Pancreas (tissue), 10 donors: Measurements from ENCODE around the gene CA9. TPM values are rescaled to one million over a fixed set of nuclear protein-coding genes. Genes with fewer than 3 reads are reported as not detected.

Experiments
- ATAC-seq, 4 donors: fragments of 200-7000 bp; cut with Tn5 transposase; one replicate each; pipeline versions ENCODE4 v1.8.0 to v1.9.1; 2020; ENCODE audit warnings: mild to moderate bottlenecking in 4 of 4, moderate library complexity in 4 of 4
- DNase-seq, 6 donors: peaks; one replicate each; pipeline ENCODE4 v3.0.0-alpha.2; 2020
- FAIRE-seq: peaks from 2 replicates; lab custom pipeline; 2012; peaks lifted over from hg19 to GRCh38; lab: Jason Lieb, UNC
- H3K27ac ChIP-seq, 4 donors: fragments of 200-600 bp; sonication (generic); 1 replicate in 3 of 4; 2 replicates in 1 of 4; pipeline versions ENCODE4 v1.5.0 to v1.8.0; 2020
- H3K27me3 ChIP-seq, 4 donors: fragments of 200-600 bp; one replicate each; pipeline ENCODE4 v1.8.0; 2021
- H3K36me3 ChIP-seq, 3 donors: fragments of 200-600 bp; sonication (generic) in 1 of 3; one replicate each; pipeline versions ENCODE4 v1.5.0 to v1.8.0; 2020 to 2021
- H3K4me1 ChIP-seq, 3 donors: fragments of 200-600 bp; one replicate each; pipeline ENCODE4 v1.8.0; 2021
- H3K4me3 ChIP-seq, 4 donors: fragments of 200-600 bp; sonication (generic) in 2 of 4; one replicate each; pipeline versions ENCODE4 v1.5.0 to v1.8.0; 2020 to 2021
- H3K9me3 ChIP-seq, 4 donors: fragments of 200-600 bp; one replicate each; pipeline ENCODE4 v1.8.0; 2021
- whole genome bisulfite sequencing, 2 donors: extraction: QIAGEN DNeasy Blood & Tissue Kit; methylation state at CpG; one replicate each; pipeline ENCODE4 v1.1.7; 2013; 5-methylcytosine and 5-hydroxymethylcytosine counted together
- intact Hi-C, 3 donors: fragments of 100-400 bp; cut with DNase I; formaldehyde crosslinking; loops; one replicate each; pipeline versions ENCODE4 v1.11.1 to v1.14.2; 2022
- polyA plus RNA-seq, 2 donors: library from polyadenylated mRNA; stranded (reverse); fragments of 200-250 nt; gene quantifications; one replicate each; pipeline ENCODE4 v1.2.3, GENCODE V29; 2013
- total RNA-seq, 6 donors: library from RNA; stranded (reverse); fragmentation: NEBNext Ultra II Directional in 4 of 6; extraction: Animal tissue kit (Norgen Biotek cat#: 25700) in 4 of 6; gene quantifications; one replicate each; pipeline versions ENCODE4 v1.2.1 to v1.2.4, GENCODE V29; 2021 to 2023
- TF ChIP-seq, protein P1 (sequence below), 4 donors: fragments of 200-600 bp; sonication (generic) in 3 of 4; IDR thresholded peaks; one replicate each; pipeline versions ENCODE4 v1.5.0 to v1.8.0; 2021; ENCODE audit warnings: antibody characterized with exemption in 4 of 4
- donor health status: healthy with polysubstance abuse.
- donor health status: DM: no; HTN: no; CAD: no; lungs with moderate emphysema.
- donor health status: DM: no; HTN: no; CAD: no.
- donor health status: control.
- donor health status: control.
- donor health status: Bipolar disorder and iron deficiency.
- donor health status: DM: yes; HTN: yes; CAD: no.
- donor health status: DM: no; HTN: no; CAD: no.
- donor health status: DM: no; HTN: no; CAD: no.
- donor health status: DM: yes; HTN: yes; CAD: no.

CA9 gene
- total and polyA plus RNA-seq, 8 donors = 1.2 to 75.6 (median 7.9) TPM

DNA sequence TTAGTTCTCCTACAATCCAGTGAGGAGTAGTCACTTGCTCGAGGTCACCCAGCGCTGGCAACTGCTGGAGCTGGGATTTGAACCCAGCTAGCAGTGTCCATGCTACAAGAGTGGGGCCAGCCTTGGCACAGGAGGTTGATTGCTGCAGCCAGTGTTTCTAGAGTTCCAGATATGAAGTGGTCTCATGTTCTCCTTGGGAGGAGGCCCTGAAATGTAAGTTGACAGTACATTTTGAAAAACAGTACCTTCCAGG, 14.8 kb upstream of the CA9 start:
- Histone ChIP-seq H3K9me3 (no peaks in the 10 kb centered on the region), H3K4me3 (peak overlapping the region; percentile 76 to 97 (median 90)), H3K27ac (peak overlapping the region; percentile 94 to 100 (median 100)), H3K4me1 (peaks cover 21 to 29% (median 29%) of the 10 kb centered on the region in 3 donors), H3K27me3 (no peaks in the 10 kb centered on the region), H3K36me3 (no peaks in the 10 kb centered on the region)
- FAIRE-seq (no peak), DNase-seq (peak in 1 of 6 donors; percentile 57), ATAC-seq (peak; percentile 1 to 4 (median 2))
- 0 to 1% methylated on average over 2 of the region's 2 CpGs for WGBS, 2 donors
- TF ChIP-seq, protein P1, sequence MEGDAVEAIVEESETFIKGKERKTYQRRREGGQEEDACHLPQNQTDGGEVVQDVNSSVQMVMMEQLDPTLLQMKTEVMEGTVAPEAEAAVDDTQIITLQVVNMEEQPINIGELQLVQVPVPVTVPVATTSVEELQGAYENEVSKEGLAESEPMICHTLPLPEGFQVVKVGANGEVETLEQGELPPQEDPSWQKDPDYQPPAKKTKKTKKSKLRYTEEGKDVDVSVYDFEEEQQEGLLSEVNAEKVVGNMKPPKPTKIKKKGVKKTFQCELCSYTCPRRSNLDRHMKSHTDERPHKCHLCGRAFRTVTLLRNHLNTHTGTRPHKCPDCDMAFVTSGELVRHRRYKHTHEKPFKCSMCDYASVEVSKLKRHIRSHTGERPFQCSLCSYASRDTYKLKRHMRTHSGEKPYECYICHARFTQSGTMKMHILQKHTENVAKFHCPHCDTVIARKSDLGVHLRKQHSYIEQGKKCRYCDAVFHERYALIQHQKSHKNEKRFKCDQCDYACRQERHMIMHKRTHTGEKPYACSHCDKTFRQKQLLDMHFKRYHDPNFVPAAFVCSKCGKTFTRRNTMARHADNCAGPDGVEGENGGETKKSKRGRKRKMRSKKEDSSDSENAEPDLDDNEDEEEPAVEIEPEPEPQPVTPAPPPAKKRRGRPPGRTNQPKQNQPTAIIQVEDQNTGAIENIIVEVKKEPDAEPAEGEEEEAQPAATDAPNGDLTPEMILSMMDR (IDR thresholded peaks at IDR 0.05) = no peak
- intact Hi-C loops = no loop called here

DNA sequence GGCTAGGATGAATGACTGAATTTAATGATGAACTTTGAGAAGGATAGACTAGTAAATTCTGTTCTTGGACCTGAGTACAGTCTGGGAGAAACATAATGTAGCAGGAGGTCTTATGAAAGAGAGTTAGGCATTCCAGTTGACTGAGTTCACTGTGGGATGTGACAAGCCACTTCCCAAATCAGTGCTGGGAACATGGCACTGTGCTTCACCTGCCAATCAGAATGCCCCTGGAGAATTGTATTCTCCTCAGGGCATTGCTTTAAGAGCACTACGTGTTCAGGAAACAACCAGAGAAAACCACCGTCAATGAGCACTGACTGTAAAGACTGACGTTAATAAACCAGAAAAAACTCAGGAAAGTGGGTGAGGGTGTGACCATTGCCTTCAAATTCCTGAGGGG, 14.4 kb upstream of the CA9 start:
- 58 to 60% methylated on average over 3 of the region's 3 CpGs for WGBS, 2 donors
- Histone ChIP-seq H3K4me1 (peaks cover 23 to 29% (median 29%) of the 10 kb centered on the region in 3 donors), H3K36me3 (no peaks in the 10 kb centered on the region), H3K4me3 (peak overlapping the region in 2 of 4 donors; percentile 95 to 97), H3K27me3 (no peaks in the 10 kb centered on the region), H3K9me3 (no peaks in the 10 kb centered on the region), H3K27ac (peak overlapping the region in 3 of 4 donors; percentile 94 to 100 (median 100))
- FAIRE-seq (no peak), ATAC-seq (no peak), DNase-seq (no peak)
- intact Hi-C loops = no loop called here
- TF ChIP-seq, protein P1 (IDR thresholded peaks at IDR 0.05) = no peak

DNA sequence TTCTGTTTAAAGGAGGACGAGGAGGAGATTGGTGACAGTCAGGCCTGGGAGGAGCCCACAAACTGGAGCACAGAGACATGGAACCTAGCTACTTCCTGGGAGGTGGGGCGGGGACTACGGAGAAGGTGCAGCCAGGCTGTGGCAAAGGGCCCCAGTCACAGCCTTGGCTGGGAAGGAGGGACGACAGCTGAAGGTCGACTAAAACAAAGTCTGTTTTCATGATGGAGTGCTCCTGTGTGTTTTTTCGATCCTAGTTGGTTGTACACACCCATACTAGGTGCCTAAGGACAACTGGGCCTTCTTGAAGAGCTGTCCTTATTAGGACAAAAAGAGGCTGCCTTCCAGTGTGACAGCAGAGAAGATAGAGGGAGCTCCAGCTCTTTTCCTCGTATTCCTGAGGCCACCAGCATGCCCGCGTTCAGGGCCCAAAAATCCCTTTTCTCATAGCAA, 12.7 kb upstream of the CA9 start:
- Histone ChIP-seq H3K4me3 (no peak overlapping the region), H3K27me3 (no peaks in the 10 kb centered on the region), H3K36me3 (no peaks in the 10 kb centered on the region), H3K4me1 (peaks cover 34 to 37% (median 35%) of the 10 kb centered on the region in 3 donors), H3K9me3 (no peaks in the 10 kb centered on the region), H3K27ac (peak overlapping the region; percentile 41 to 79 (median 61))
- FAIRE-seq (no peak), ATAC-seq (peak in 3 of 4 donors; percentile 3 to 10 (median 8)), DNase-seq (peak in 5 of 6 donors; percentile 63 to 79 (median 77))
- intact Hi-C loops = no loop called here
- TF ChIP-seq, protein P1 (IDR thresholded peaks at IDR 0.05) = peak in 2 of 4 donors; percentile 14 to 24
- WGBS, 2 donors = 22 to 23% methylated on average over 9 of the region's 9 CpGs

DNA sequence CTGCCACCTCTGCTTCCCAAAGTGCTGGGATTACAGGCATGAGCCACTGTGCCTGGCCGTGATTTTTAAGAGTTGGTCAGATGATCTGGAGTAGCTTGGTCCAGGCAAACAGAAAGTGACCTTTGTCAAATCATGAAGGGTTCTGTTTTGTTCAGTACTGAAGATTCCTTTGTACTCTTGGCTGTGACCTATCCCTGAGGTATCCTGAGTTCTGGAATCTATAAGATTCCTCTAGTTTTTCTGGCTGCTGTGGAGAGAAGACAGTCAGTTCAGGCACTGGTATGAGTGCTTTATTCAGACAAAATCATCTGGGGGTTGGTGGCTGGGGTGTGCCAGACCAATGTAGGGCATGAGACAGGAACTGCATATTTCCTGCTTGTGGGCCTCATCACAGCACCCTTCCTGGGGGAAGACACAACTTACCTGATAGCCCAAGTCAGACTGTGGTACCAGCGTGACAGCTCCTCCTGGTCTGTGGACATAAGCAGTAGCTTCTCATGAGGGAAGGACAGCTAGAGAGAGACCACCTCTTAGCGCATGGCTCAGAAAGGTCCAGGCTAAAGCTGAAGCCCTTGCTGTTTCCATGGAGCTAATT, 11.9 kb upstream of the CA9 start:
- intact Hi-C loops = no loop called here
- no peak for ATAC-seq
- 67 to 69% methylated on average over 3 of the region's 3 CpGs for WGBS, 2 donors
- peak overlapping the region; percentile 41 to 79 (median 61) for H3K27ac ChIP-seq
- no peaks in the 10 kb centered on the region for H3K36me3 ChIP-seq
- H3K4me3 ChIP-seq = no peak overlapping the region
- H3K27me3 ChIP-seq = no peaks in the 10 kb centered on the region
- DNase-seq = no peak
- H3K9me3 ChIP-seq = no peaks in the 10 kb centered on the region
- H3K4me1 ChIP-seq = peaks cover 35 to 37% (median 35%) of the 10 kb centered on the region in 3 donors
- TF ChIP-seq, protein P1 (IDR thresholded peaks at IDR 0.05) = no peak
- FAIRE-seq = no peak

DNA sequence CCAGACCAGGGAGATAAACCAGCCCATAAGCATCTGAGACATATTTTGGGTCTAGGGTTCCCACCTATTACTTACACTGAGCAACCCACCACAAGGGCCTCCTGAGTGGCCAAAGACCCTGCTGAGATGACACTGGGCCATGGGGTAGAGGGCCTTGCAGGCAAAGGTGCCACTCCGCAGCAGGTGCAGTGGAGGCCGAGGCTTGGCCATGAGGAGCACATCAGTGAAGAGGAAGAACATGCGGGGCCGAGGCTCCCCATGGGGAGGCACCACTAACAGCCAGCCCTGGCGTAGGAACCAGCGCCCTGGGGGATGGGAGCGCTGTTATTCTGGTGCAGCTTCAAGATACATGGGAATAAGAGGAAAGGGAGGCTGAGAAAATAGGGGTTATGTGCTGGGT, 11.3 kb upstream of the CA9 start:
- intact Hi-C loops = no loop called here
- TF ChIP-seq, protein P1 (IDR thresholded peaks at IDR 0.05) = no peak
- no peaks in the 10 kb centered on the region for H3K36me3 ChIP-seq
- H3K9me3 ChIP-seq = no peaks in the 10 kb centered on the region
- ATAC-seq = no peak
- peaks cover 30 to 37% (median 35%) of the 10 kb centered on the region in 3 donors for H3K4me1 ChIP-seq
- H3K27me3 ChIP-seq = no peaks in the 10 kb centered on the region
- no peak for FAIRE-seq
- no peak overlapping the region for H3K4me3 ChIP-seq
- H3K27ac ChIP-seq = peak overlapping the region in 2 of 4 donors; percentile 46 to 76
- peak in 1 of 6 donors; percentile 61 for DNase-seq
- WGBS, 2 donors = 92% methylated on average over 7 of the region's 7 CpGs
